ENCODE results near the gene PAK5. TPM values are rescaled to one million over a fixed set of nuclear protein-coding genes. Genes with fewer than 3 reads are reported as not detected.

Gene PAK5
- total and polyA plus RNA-seq, 2 donors (not counting 1 experiment from before 2014, with no cell fraction given) = not detected

- Mint-ChIP-seq H3K27me3 (no peaks in the 10 kb centered on the region), H3K27ac (no peak overlapping the region), H3K9me3 (ENCODE audit: insufficient read depth) (no peaks in the 10 kb centered on the region), H3K4me3 (no peak overlapping the region), H3K4me1 (no peaks in the 10 kb centered on the region)
- POLR2A ChIA-PET = no interaction called here
- Histone ChIP-seq H3K4me2 (replicated peaks; ENCODE audit: low read depth, low read length, poor library complexity, severe bottlenecking) (no peak overlapping the region), H3K27ac (ENCODE audit: low read length in 2 of 2) (no peak overlapping the region), H3K36me3 (replicated peaks in 1 of 2; ENCODE audit: control extremely low read depth in 1 of 2, control insufficient read depth in 1 of 2, extremely low read depth in 1 of 2, insufficient read depth in 2 of 2, low read length in 1 of 2) (no peaks in the 10 kb centered on the region), H3K4me3 (ENCODE audit: control extremely low read depth in 1 of 5, extremely low read depth in 1 of 5, insufficient read depth in 1 of 5, low read depth in 2 of 5, low read length in 4 of 5) (no peak overlapping the region), H3K9me3 (ENCODE audit: control extremely low read depth in 1 of 3, control insufficient read depth in 2 of 3, insufficient read depth in 1 of 3, low read length in 2 of 3) (no peaks in the 10 kb centered on the region), H3K9ac (ENCODE audit: low read length) (no peak overlapping the region), H2AFZ (ENCODE audit: insufficient read depth, low read depth, low read length, poor library complexity, severe bottlenecking) (no peak overlapping the region), H3K79me2 (ENCODE audit: control insufficient read depth, insufficient read depth, low read length) (no peaks in the 10 kb centered on the region), H3K27me3 (replicated peaks in 1 of 4; ENCODE audit: control extremely low read depth in 1 of 4, control insufficient read depth in 3 of 4, insufficient read depth in 4 of 4, low read length in 3 of 4) (no peaks in the 10 kb centered on the region), H3K4me1 (ENCODE audit: control insufficient read depth in 2 of 2, insufficient read depth in 2 of 2, low read length in 2 of 2) (no peaks in the 10 kb centered on the region), H4K20me1 (ENCODE audit: control insufficient read depth, insufficient read depth, low read length, poor library complexity, severe bottlenecking) (no peaks in the 10 kb centered on the region)
- intact Hi-C loops (cut with micrococcal nuclease) = no loop called here
- 75% methylated on average over 6 of the region's 6 CpGs for WGBS (ENCODE audit: insufficient coverage)
- TF ChIP-seq EZH2 (IDR thresholded peaks at IDR 0.05; ENCODE audit: borderline replicate concordance, insufficient read depth, low read depth, low read length, poor library complexity, severe bottlenecking) (no peak), CTCF (IDR thresholded peaks at IDR 0.05) (no peak)
- ATAC-seq (ENCODE audit: low read depth) = no peak
- CTCF ChIA-PET = no interaction called here
- no peak for DNase-seq
Observed at GRCh38 chr20:9867196-9867980, 28.5 kb upstream of the PAK5 start.

GRCh38 chr20:9852566-9852965, 13.7 kb upstream of the PAK5 start:
- H3K4me3 ChIP-seq (ENCODE audit: control extremely low read depth in 1 of 5, extremely low read depth in 1 of 5, insufficient read depth in 1 of 5, low read depth in 2 of 5, low read length in 4 of 5) = no peak overlapping the region
- H3K27ac ChIP-seq (ENCODE audit: low read length in 2 of 2) = no peak overlapping the region
- no peak overlapping the region for H3K4me2 ChIP-seq (replicated peaks; ENCODE audit: low read depth, low read length, poor library complexity, severe bottlenecking)
- ChIA-PET CTCF (no interaction called here), POLR2A (no interaction called here)
- no peaks in the 10 kb centered on the region for H4K20me1 ChIP-seq (ENCODE audit: control insufficient read depth, insufficient read depth, low read length, poor library complexity, severe bottlenecking)
- no peaks in the 10 kb centered on the region for H3K9me3 ChIP-seq (ENCODE audit: control extremely low read depth in 1 of 3, control insufficient read depth in 2 of 3, insufficient read depth in 1 of 3, low read length in 2 of 3)
- no peaks in the 10 kb centered on the region for H3K9me3 Mint-ChIP-seq (ENCODE audit: insufficient read depth)
- WGBS (ENCODE audit: insufficient coverage) = 60% methylated on average over 1 of the region's 2 CpGs
- no peaks in the 10 kb centered on the region for H3K79me2 ChIP-seq (ENCODE audit: control insufficient read depth, insufficient read depth, low read length)
- H3K4me1 Mint-ChIP-seq = no peaks in the 10 kb centered on the region
- ATAC-seq (ENCODE audit: low read depth) = no peak
- TF ChIP-seq EZH2 (IDR thresholded peaks at IDR 0.05; ENCODE audit: borderline replicate concordance, insufficient read depth, low read depth, low read length, poor library complexity, severe bottlenecking) (no peak), CTCF (IDR thresholded peaks at IDR 0.05) (no peak)
- no peak overlapping the region for H3K4me3 Mint-ChIP-seq
- no peak overlapping the region for H3K9ac ChIP-seq (ENCODE audit: low read length)
- H3K36me3 ChIP-seq (replicated peaks in 1 of 2; ENCODE audit: control extremely low read depth in 1 of 2, control insufficient read depth in 1 of 2, extremely low read depth in 1 of 2, insufficient read depth in 2 of 2, low read length in 1 of 2) = no peaks in the 10 kb centered on the region
- no peak for DNase-seq
- no peak overlapping the region for H2AFZ ChIP-seq (ENCODE audit: insufficient read depth, low read depth, low read length, poor library complexity, severe bottlenecking)
- no peaks in the 10 kb centered on the region for H3K4me1 ChIP-seq (ENCODE audit: control insufficient read depth in 2 of 2, insufficient read depth in 2 of 2, low read length in 2 of 2)
- no peak overlapping the region for H3K27ac Mint-ChIP-seq
- intact Hi-C loops (cut with micrococcal nuclease) = no loop called here
- H3K27me3 Mint-ChIP-seq = no peaks in the 10 kb centered on the region
- H3K27me3 ChIP-seq (replicated peaks in 1 of 4; ENCODE audit: control extremely low read depth in 1 of 4, control insufficient read depth in 3 of 4, insufficient read depth in 4 of 4, low read length in 3 of 4) = no peaks in the 10 kb centered on the region

Measured in B cell (primary cell).